T-helper 1 cell treated with Interleukin-12 subunit alpha and Interleukin-12 subunit beta and Interleukin-4 antibody, amounts not matched to agents 30 ng/mL and 1 ng/mL, for 36 hours (primary cell): ENCODE measurements around the gene HLCS. TPM values are rescaled to one million over a fixed set of nuclear protein-coding genes. Genes with fewer than 3 reads are reported as not detected.

Experiments used
- intact Hi-C: fragments of 100-400 bp; cut with micrococcal nuclease; formaldehyde crosslinking; loops from one replicate; pipeline ENCODE4 v1.15.1; 2024
- total RNA-seq: library from RNA; stranded (reverse); gene quantifications from 2 replicates; pipeline ENCODE4 v1.2.3, GENCODE V29; 2022

Gene HLCS
- total RNA-seq, 1 donor from 2014 or later = 16.2 TPM

GRCh38 chr21:36706951-36707762, 259.3 kb downstream of the HLCS start:
- intact Hi-C loops = no loop called here

- intact Hi-C loops = no loop called here
Measured at GRCh38 chr21:36706482-36706852, 260.0 kb downstream of the HLCS start.

DNA sequence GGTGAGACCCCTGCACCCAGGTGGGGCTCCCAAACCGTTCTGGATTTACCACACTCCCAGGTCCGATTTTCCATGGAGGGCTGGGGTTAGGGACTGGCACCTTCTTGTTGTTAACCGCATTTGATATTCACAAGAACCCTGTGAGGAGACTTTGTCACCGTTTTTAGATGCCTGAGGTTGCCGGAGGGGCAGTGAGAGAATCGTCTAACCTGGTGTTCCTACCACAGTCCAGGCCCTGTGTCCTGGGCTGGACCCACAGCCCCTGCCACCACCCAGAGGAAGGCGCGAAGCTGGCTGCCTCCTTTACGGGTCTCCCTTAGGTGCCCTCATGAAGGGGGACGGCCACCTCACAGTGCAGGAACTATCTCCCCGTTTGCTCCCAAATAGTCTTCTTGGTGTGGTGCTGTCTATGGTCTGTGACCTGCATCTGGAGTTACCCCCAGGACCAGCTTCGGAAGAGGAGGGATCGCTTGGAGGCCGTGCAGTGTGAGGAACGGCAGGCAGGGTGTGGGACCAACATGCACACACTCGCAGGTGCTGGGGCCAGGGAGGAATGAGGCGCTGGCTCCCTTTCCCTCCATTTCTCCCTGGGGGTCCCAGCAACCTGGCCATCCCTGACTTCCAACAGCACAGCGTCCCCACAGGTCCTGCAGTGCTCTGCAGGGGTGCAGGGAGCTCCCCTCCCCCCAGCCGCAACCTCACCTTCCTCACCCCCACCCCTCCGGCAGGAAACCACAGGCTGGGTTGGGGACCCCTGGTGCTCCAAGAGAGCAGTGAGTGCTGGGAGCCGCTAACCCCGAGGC, 260.6 kb downstream of the HLCS start:
- intact Hi-C loops = no loop called here

- intact Hi-C loops = no loop called here
Measured at GRCh38 chr21:36704958-36705678, 261.4 kb downstream of the HLCS start.

- intact Hi-C loops = no loop called here
Measured at GRCh38 chr21:36704281-36704957, 262.1 kb downstream of the HLCS start.

DNA sequence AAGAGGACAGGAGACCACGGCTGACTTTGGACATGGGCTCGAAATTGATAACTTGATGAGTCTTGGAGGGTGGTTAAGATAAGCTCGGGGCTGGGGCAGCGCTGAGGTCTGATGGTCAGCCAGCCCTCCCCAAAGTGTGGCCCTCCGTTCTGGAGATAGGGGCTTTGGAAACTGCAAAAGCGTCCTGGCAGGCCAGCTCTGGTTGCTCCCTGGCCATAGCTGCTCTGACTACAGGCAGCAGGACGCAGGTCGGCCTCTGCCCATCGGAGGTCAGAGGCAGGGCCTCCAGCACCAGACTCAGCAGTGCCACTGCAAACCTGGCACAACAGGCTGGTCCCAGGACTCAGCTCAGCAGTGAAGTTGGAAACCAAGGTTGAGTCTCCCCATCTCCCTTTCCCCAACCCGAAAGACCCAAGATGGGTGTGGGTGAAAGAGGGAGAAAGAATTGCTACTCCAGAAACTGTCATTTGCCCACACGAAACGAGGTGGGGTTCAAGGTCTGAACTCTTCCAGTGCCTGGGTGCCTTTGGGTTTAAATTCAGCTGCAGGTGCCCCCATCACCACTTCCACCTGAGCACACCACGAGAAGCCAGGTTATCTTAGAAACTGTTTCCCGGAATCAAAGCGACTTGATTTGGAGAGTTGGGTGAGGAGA, 262.7 kb downstream of the HLCS start:
- intact Hi-C loops = no loop called here

GRCh38 chr21:36703123-36703522, 263.3 kb downstream of the HLCS start:
- intact Hi-C loops = no loop called here

DNA sequence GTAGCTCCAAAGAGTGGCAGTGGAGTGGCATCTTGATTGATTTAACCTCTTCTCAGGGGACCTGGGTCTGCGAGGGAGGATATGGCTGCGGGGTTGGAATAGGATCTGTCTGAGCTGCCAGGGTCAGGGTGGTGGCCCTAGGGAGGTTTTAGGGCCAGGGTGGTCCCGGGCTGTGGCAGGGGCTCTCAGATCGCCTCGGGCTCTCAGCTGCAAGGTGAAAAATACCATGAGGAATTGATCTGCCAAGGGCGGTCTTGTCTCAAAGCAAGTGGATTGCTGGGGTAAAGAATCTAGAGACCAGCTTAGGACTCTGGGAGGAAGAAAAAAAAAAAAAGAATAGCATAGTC, 263.9 kb downstream of the HLCS start:
- intact Hi-C loops = no loop called here

- intact Hi-C loops = no loop called here
Measured at GRCh38 chr21:36701756-36702621, 264.5 kb downstream of the HLCS start.

- intact Hi-C loops = no loop called here
Measured at GRCh38 chr21:36700971-36701755, 265.3 kb downstream of the HLCS start.

Other genes with a start within 250 kb of the HLCS start
- not detected in 2 replicates for gene RIPPLY3, start 40.0 kb upstream of the HLCS start, total RNA-seq
- gene PIGP, start 106.4 kb upstream of the HLCS start, total RNA-seq = 12.7 and 14.5 TPM in 2 replicates
- 55.4 and 56.5 TPM in 2 replicates for gene TTC3, start 106.6 kb upstream of the HLCS start, total RNA-seq